HEK293 (cell line): ENCODE data around the gene MSLN.

Source experiments
- CTCF ChIA-PET: fragments of 350-600 bp; formaldehyde crosslinking; extraction: SDS; loops from one replicate; lab custom pipeline; 2021; ENCODE audit warnings: antibody characterized with exemption; lab: Yijun Ruan, JAX
- POLR2A ChIA-PET: fragments of 300-600 bp; formaldehyde crosslinking; extraction: SDS; loops from one replicate; lab custom pipeline; 2020; ENCODE audit warnings: antibody characterized with exemption, inconsistent platforms; lab: Yijun Ruan, JAX
- H3K27ac ChIP-seq: fragments of 200-500 bp; sonication (Bioruptor generic); 2 replicates; pipeline ENCODE4 v1.5.1; 2014; ENCODE audit warnings: low read depth, low read length, control low read depth, inconsistent platforms; ENCODE audit errors: extremely low read depth
- H3K36me3 ChIP-seq, 2 experiments: fragments of 200-500 bp in 1 of 2; sonication (Bioruptor generic) in 1 of 2; 1 replicate in 1 of 2; 2 replicates in 1 of 2; pipeline ENCODE4 v1.5.1; 2014 to 2017; ENCODE audit warnings: inconsistent platforms in 2 of 2, low read length in 2 of 2; ENCODE audit not compliant: control insufficient read depth in 2 of 2, insufficient read depth in 1 of 2
- H3K4me1 ChIP-seq: fragments of 200-500 bp; sonication (Bioruptor generic); 2 replicates; pipeline ENCODE4 v1.5.1; 2014; ENCODE audit warnings: mild to moderate bottlenecking, low read length, inconsistent platforms; ENCODE audit not compliant: control insufficient read depth, insufficient read depth
- H3K4me3 ChIP-seq: 2 replicates; pipeline ENCODE4 v1.5.1; 2011; ENCODE audit warnings: low read depth, mild to moderate bottlenecking, control low read depth, low read length, moderate library complexity
- H3K9me3 ChIP-seq: fragments of 200-500 bp; sonication (Bioruptor generic); 2 replicates; pipeline ENCODE4 v1.5.1; 2014; ENCODE audit warnings: low read depth, low read length, inconsistent platforms; ENCODE audit not compliant: control insufficient read depth, insufficient read depth
- BCL11B ChIP-seq: fragments of 450-650 bp; formaldehyde crosslinking; IDR thresholded peaks from 2 replicates; pipeline ENCODE4 v1.5.1; 2016; ENCODE audit warnings: low read depth, missing biosample characterization, missing genetic modification characterization
- GLI4 ChIP-seq: fragments of 450-650 bp; formaldehyde crosslinking; IDR thresholded peaks from 2 replicates; pipeline ENCODE4 v1.5.1; 2016; ENCODE audit warnings: missing biosample characterization, missing genetic modification characterization
- MEIS1 ChIP-seq: sonication (generic); formaldehyde crosslinking; IDR thresholded peaks from 2 replicates; pipeline ENCODE4 v1.8.1; 2022; ENCODE audit warnings: missing genetic modification reagents, mild to moderate bottlenecking, borderline replicate concordance
- TCF7L2 ChIP-seq: IDR thresholded peaks from 2 replicates; pipeline ENCODE4 v1.6.1; 2011; ENCODE audit warnings: low read depth, mild to moderate bottlenecking, inconsistent platforms, low read length, moderate library complexity, borderline replicate concordance
- WT1 ChIP-seq: fragments of 450-650 bp; formaldehyde crosslinking; IDR thresholded peaks from 2 replicates; pipeline ENCODE4 v1.5.1; 2016; ENCODE audit warnings: missing biosample characterization, missing genetic modification characterization
- ZBTB17 ChIP-seq: fragments of 450-650 bp; formaldehyde crosslinking; IDR thresholded peaks from 2 replicates; pipeline ENCODE4 v1.5.1; 2016; ENCODE audit warnings: missing biosample characterization, missing genetic modification characterization
- ZFHX2 ChIP-seq: fragments of 450-650 bp; formaldehyde crosslinking; conservative IDR thresholded peaks from 2 replicates; pipeline ENCODE4 v1.5.1; 2016; ENCODE audit warnings: missing biosample characterization, missing genetic modification characterization
- ZNF366 ChIP-seq: fragments of 450-650 bp; formaldehyde crosslinking; conservative IDR thresholded peaks from 2 replicates; pipeline ENCODE4 v1.5.1; 2016; ENCODE audit warnings: missing biosample characterization, missing genetic modification characterization
- ZNF449 ChIP-seq: fragments of 450-650 bp; formaldehyde crosslinking; IDR thresholded peaks from 2 replicates; pipeline ENCODE4 v1.5.1; 2017; ENCODE audit warnings: missing biosample characterization, mild to moderate bottlenecking, missing genetic modification characterization, moderate library complexity
- ZNF548 ChIP-seq: fragments of 450-650 bp; formaldehyde crosslinking; IDR thresholded peaks from 2 replicates; pipeline ENCODE4 v1.5.1; 2016; ENCODE audit warnings: missing biosample characterization, missing genetic modification characterization
- ZNF549 ChIP-seq: fragments of 450-650 bp; IDR thresholded peaks from 2 replicates; pipeline ENCODE4 v1.5.1; 2018; ENCODE audit warnings: missing biosample characterization, missing genetic modification characterization, mild to moderate bottlenecking, inconsistent platforms, moderate library complexity
- ZNF555 ChIP-seq: fragments of 450-650 bp; formaldehyde crosslinking; conservative IDR thresholded peaks from 2 replicates; pipeline ENCODE4 v1.5.1; 2017; ENCODE audit warnings: missing biosample characterization, mild to moderate bottlenecking, missing genetic modification characterization, inconsistent platforms
- ZNF639 ChIP-seq: fragments of 450-650 bp; formaldehyde crosslinking; IDR thresholded peaks from 2 replicates; pipeline ENCODE4 v1.5.1; 2016; ENCODE audit warnings: missing biosample characterization, missing genetic modification characterization
- ZNF660 ChIP-seq: fragments of 450-650 bp; IDR thresholded peaks from 2 replicates; pipeline ENCODE4 v1.5.1; 2018; ENCODE audit warnings: missing biosample characterization, mild to moderate bottlenecking, missing genetic modification characterization
- ZNF677 ChIP-seq: fragments of 450-650 bp; IDR thresholded peaks from 2 replicates; pipeline ENCODE4 v1.5.0; 2018; ENCODE audit warnings: missing biosample characterization, mild to moderate bottlenecking, missing genetic modification characterization, moderate library complexity
- ZNF776 ChIP-seq: fragments of 450-650 bp; formaldehyde crosslinking; IDR thresholded peaks from 2 replicates; pipeline ENCODE4 v1.5.0; 2017; ENCODE audit warnings: missing biosample characterization, missing genetic modification characterization, borderline replicate concordance
- ZXDB ChIP-seq: fragments of 450-650 bp; formaldehyde crosslinking; IDR thresholded peaks from 2 replicates; pipeline ENCODE4 v1.5.1; 2016; ENCODE audit warnings: missing biosample characterization, missing genetic modification characterization
- TF ChIP-seq, protein P1 (sequence below): fragments of 450-650 bp; formaldehyde crosslinking; IDR thresholded peaks from 2 replicates; pipeline ENCODE4 v1.5.1; 2016; ENCODE audit warnings: missing biosample characterization, missing genetic modification characterization
- TF ChIP-seq, protein P2 (sequence below): fragments of 450-650 bp; formaldehyde crosslinking; IDR thresholded peaks from 2 replicates; pipeline ENCODE4 v1.5.1; 2016; ENCODE audit warnings: missing biosample characterization, missing genetic modification characterization
- TF ChIP-seq, protein P3 (sequence below): fragments of 450-650 bp; formaldehyde crosslinking; IDR thresholded peaks from 2 replicates; pipeline ENCODE4 v1.5.1; 2016; ENCODE audit warnings: missing biosample characterization, missing genetic modification characterization
- TF ChIP-seq, protein P4 (sequence below): fragments of 450-650 bp; formaldehyde crosslinking; IDR thresholded peaks from 2 replicates; pipeline ENCODE4 v1.5.1; 2017; ENCODE audit warnings: missing biosample characterization, missing genetic modification characterization

Gene MSLN

GRCh38 chr16:788399-789126, 28.0 kb downstream of the MSLN start, which contains the start of gene CHTF18 (continued):
- TF ChIP-seq, protein P1, sequence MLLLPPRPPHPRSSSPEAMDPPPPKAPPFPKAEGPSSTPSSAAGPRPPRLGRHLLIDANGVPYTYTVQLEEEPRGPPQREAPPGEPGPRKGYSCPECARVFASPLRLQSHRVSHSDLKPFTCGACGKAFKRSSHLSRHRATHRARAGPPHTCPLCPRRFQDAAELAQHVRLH (tag by site-specific recombination), result no peak
- TF ChIP-seq ZNF639 (tag by site-specific recombination) (peak; percentile 45; the same call in 1 of the 2 replicates), ZNF548 (tag by site-specific recombination) (no peak), ZNF449 (tag by site-specific recombination) (peak; percentile 20; the same call in 1 of the 2 replicates), ZBTB17 (tag by site-specific recombination) (no peak; the same call in 1 of the 2 replicates), WT1 (peak; percentile 33; the same call in 1 of the 2 replicates), ZNF366 (no peak), ZNF555 (tag by site-specific recombination) (no peak), TCF7L2 (no peak), ZXDB (tag by site-specific recombination) (peak; percentile 87)

DNA sequence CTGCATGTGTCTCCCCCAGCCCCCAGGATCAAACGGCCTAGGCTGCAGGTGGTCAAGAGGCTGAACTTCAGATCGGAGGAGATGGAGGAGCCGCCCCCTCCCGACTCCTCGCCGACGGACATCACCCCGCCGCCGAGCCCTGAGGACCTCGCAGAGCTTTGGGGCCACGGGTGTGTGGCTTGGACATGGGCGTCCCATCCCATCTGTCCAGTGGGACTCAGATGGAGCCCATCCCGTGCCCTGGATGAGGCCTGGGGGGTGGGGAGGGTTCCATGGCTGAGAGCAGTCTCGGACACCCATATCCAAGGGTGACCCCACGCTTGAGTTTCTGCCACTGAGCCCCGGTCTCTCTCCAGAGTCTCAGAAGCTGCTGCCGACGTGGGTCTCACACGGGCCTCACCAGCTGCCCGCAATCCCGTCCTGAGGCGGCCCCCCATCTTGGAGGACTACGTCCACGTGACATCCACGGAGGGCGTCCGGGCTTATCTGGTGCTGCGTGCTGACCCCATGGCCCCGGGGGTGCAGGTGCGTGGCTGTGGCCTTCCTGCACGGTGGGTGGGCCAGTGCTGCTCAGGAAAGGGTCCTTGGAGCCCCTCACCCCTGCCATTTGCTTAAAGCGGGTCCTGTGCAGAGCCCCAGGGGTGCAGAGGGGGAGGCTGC, 28.8 kb downstream of the MSLN start:
- TF ChIP-seq, protein P2, sequence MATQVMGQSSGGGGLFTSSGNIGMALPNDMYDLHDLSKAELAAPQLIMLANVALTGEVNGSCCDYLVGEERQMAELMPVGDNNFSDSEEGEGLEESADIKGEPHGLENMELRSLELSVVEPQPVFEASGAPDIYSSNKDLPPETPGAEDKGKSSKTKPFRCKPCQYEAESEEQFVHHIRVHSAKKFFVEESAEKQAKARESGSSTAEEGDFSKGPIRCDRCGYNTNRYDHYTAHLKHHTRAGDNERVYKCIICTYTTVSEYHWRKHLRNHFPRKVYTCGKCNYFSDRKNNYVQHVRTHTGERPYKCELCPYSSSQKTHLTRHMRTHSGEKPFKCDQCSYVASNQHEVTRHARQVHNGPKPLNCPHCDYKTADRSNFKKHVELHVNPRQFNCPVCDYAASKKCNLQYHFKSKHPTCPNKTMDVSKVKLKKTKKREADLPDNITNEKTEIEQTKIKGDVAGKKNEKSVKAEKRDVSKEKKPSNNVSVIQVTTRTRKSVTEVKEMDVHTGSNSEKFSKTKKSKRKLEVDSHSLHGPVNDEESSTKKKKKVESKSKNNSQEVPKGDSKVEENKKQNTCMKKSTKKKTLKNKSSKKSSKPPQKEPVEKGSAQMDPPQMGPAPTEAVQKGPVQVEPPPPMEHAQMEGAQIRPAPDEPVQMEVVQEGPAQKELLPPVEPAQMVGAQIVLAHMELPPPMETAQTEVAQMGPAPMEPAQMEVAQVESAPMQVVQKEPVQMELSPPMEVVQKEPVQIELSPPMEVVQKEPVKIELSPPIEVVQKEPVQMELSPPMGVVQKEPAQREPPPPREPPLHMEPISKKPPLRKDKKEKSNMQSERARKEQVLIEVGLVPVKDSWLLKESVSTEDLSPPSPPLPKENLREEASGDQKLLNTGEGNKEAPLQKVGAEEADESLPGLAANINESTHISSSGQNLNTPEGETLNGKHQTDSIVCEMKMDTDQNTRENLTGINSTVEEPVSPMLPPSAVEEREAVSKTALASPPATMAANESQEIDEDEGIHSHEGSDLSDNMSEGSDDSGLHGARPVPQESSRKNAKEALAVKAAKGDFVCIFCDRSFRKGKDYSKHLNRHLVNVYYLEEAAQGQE (tag by site-specific recombination), result 0 out of 2 replicates have a peak, but pooled peaks have one; percentile 31
- TF ChIP-seq ZNF549, result no peak
- Histone ChIP-seq H3K4me1 (no peaks in the 10 kb centered on the region), H3K9me3 (no peaks in the 10 kb centered on the region), H3K4me3 (peak overlapping the region; percentile 83), H3K36me3 (peaks cover 0 to 73% of the 10 kb centered on the region in 2 experiments; a peak in 1 of 3 replicates), H3K27ac (peak overlapping the region; percentile 82)
- ChIA-PET POLR2A (interaction anchor here (0.8 to 2.4 kb wide), 5 partner anchors 11 to 72 kb away, joined by 4 to 23 read pairs (median 13); partner anchors contain the start of genes CIAO3 and GNG13), CTCF (interaction anchor here (0.5 to 9.5 kb wide), 5 partner anchors 38 to 77 kb away, joined by 3 to 119 read pairs (median 7); partner anchors contain the start of gene ANTKMT)

DNA sequence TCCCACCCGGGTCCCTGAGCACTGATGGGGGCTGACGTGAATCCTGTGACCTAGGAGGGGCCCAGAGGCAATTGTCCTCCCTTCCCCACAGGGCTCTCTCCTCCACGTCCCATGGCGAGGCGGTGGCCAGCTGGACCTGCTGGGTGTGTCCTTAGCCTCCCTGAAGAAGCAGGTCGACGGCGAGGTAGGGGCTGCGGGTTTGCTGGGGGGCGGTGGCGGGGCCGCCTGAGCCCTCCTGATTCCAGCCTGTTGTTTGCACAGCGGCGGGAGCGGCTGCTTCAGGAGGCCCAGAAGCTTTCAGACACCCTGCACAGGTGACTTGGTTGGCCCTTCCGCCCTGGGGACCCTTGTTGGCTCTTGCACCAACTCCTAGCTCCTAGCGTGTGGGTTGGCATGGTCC, 29.6 kb downstream of the MSLN start:
- ChIA-PET POLR2A (interaction anchor here (0.5 kb wide), 1 partner anchor 41 kb away, joined by 3 read pairs; no protein-coding TSS in a partner anchor), CTCF (interaction anchor here (0.6 to 9.5 kb wide), 2 partner anchors 46 to 78 kb away, joined by 3 to 119 read pairs; no protein-coding TSS in a partner anchor)
- Histone ChIP-seq H3K9me3 (no peaks in the 10 kb centered on the region), H3K4me3 (no peak overlapping the region), H3K27ac (no peak overlapping the region), H3K36me3 (peaks cover 0 to 75% of the 10 kb centered on the region in 2 experiments; a peak in 1 of 3 replicates), H3K4me1 (no peaks in the 10 kb centered on the region)
- TF ChIP-seq, protein P3, sequence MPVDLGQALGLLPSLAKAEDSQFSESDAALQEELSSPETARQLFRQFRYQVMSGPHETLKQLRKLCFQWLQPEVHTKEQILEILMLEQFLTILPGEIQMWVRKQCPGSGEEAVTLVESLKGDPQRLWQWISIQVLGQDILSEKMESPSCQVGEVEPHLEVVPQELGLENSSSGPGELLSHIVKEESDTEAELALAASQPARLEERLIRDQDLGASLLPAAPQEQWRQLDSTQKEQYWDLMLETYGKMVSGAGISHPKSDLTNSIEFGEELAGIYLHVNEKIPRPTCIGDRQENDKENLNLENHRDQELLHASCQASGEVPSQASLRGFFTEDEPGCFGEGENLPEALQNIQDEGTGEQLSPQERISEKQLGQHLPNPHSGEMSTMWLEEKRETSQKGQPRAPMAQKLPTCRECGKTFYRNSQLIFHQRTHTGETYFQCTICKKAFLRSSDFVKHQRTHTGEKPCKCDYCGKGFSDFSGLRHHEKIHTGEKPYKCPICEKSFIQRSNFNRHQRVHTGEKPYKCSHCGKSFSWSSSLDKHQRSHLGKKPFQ, result no peak
- TF ChIP-seq, protein P4, sequence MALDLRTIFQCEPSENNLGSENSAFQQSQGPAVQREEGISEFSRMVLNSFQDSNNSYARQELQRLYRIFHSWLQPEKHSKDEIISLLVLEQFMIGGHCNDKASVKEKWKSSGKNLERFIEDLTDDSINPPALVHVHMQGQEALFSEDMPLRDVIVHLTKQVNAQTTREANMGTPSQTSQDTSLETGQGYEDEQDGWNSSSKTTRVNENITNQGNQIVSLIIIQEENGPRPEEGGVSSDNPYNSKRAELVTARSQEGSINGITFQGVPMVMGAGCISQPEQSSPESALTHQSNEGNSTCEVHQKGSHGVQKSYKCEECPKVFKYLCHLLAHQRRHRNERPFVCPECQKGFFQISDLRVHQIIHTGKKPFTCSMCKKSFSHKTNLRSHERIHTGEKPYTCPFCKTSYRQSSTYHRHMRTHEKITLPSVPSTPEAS (tag by site-specific recombination), result no peak
- TF ChIP-seq ZNF776, result no peak
- TF ChIP-seq ZNF677 (tag by site-specific recombination), result no peak
- no peak for TF ChIP-seq GLI4 (tag by site-specific recombination)
- no peak for TF ChIP-seq ZFHX2 (tag by site-specific recombination)
- no peak for TF ChIP-seq MEIS1 (CRISPR knock-in tag)
- TF ChIP-seq ZNF660 (tag by site-specific recombination), result no peak
- TF ChIP-seq BCL11B, result no peak
